Neural progenitor cell (in vitro differentiated cells): ENCODE data around the gene CALY. TPM values are rescaled to one million over a fixed set of nuclear protein-coding genes. Genes with fewer than 3 reads are reported as not detected.
A peak's percentile ranks its signal among the peaks of the same experiment; 100 is the strongest.

Experiments
- DNase-seq: peaks from one replicate; pipeline ENCODE4 v3.0.0-alpha.2; 2016; ENCODE audit warnings: low spot score
- H2AFZ ChIP-seq: fragments of 200-600 bp; sonication (generic); replicated peaks from 2 replicates; pipeline ENCODE4 v1.6.1; 2016; ENCODE audit warnings: antibody characterized with exemption
- H3F3A ChIP-seq: fragments of 200-600 bp; sonication (generic); 2 replicates; pipeline ENCODE4 v1.6.1; 2016; ENCODE audit warnings: antibody characterized with exemption, low read depth
- H3K27ac ChIP-seq: fragments of 200-600 bp; sonication (generic); 2 replicates; pipeline ENCODE4 v1.5.1; 2016; ENCODE audit warnings: mild to moderate bottlenecking
- H3K27me3 ChIP-seq: fragments of 200-600 bp; sonication (generic); 2 replicates; pipeline ENCODE4 v1.6.1; 2016; ENCODE audit warnings: mild to moderate bottlenecking, moderate library complexity
- H3K36me3 ChIP-seq: fragments of 200-600 bp; sonication (generic); 2 replicates; pipeline ENCODE4 v1.5.1; 2016
- H3K4me1 ChIP-seq: fragments of 200-600 bp; sonication (generic); 2 replicates; pipeline ENCODE4 v1.6.1; 2016; ENCODE audit warnings: mixed run types
- H3K4me2 ChIP-seq: fragments of 200-600 bp; sonication (generic); 2 replicates; pipeline ENCODE4 v1.6.1; 2016
- H3K4me3 ChIP-seq: fragments of 200-600 bp; sonication (generic); 2 replicates; pipeline ENCODE4 v1.5.1; 2016
- H3K79me2 ChIP-seq: fragments of 200-600 bp; sonication (generic); 2 replicates; pipeline ENCODE4 v1.6.1; 2016; ENCODE audit warnings: low read depth
- H3K9ac ChIP-seq: fragments of 200-600 bp; sonication (generic); 2 replicates; pipeline ENCODE4 v1.6.1; 2016
- H3K9me3 ChIP-seq: fragments of 200-600 bp; sonication (generic); 2 replicates; pipeline ENCODE4 v1.5.1; 2016; ENCODE audit warnings: low read depth
- H4K20me1 ChIP-seq: fragments of 200-600 bp; sonication (generic); 2 replicates; pipeline ENCODE4 v1.6.1; 2016; ENCODE audit warnings: low read depth
- H3K27ac Mint-ChIP-seq: 3 replicates; pipeline ENCODE4 v1.8.0; 2021; ENCODE audit warnings: mixed read lengths
- H3K27me3 Mint-ChIP-seq: 2 replicates; pipeline ENCODE4 v1.8.0; 2022; ENCODE audit warnings: low read depth, mild to moderate bottlenecking, inconsistent platforms, moderate library complexity, mixed read lengths; ENCODE audit not compliant: insufficient read depth
- H3K36me3 Mint-ChIP-seq: 3 replicates; pipeline ENCODE4 v1.8.0; 2021; ENCODE audit warnings: mixed read lengths
- H3K4me1 Mint-ChIP-seq: 3 replicates; pipeline ENCODE4 v1.8.0; 2021; ENCODE audit warnings: mixed read lengths
- H3K4me3 Mint-ChIP-seq: 3 replicates; pipeline ENCODE4 v1.8.0; 2021; ENCODE audit warnings: mild to moderate bottlenecking, moderate library complexity, mixed read lengths
- H3K9me3 Mint-ChIP-seq: 3 replicates; pipeline ENCODE4 v1.8.0; 2020; ENCODE audit warnings: mixed read lengths
- EZH2 ChIP-seq: fragments of 200-600 bp; sonication (generic); IDR thresholded peaks from 2 replicates; pipeline ENCODE4 v1.6.1; 2017; ENCODE audit warnings: antibody characterized with exemption, mild to moderate bottlenecking, moderate library complexity
- EZH2phosphoT487 ChIP-seq: fragments of 200-600 bp; sonication (generic); IDR thresholded peaks from 2 replicates; pipeline ENCODE4 v1.6.1; 2017; ENCODE audit warnings: antibody characterized with exemption
- total RNA-seq: library from RNA; depleted of rRNA; stranded (reverse); fragments of >200 nt; gene quantifications from 2 replicates; pipeline ENCODE4 v1.2.3, GENCODE V29; 2015; ENCODE audit warnings: low replicate concordance
- TF ChIP-seq, protein P1 (sequence below): fragments of 200-600 bp; sonication (generic); IDR thresholded peaks from 2 replicates; pipeline ENCODE4 v1.5.1; 2017; ENCODE audit warnings: antibody characterized with exemption, mild to moderate bottlenecking

CALY gene
- total RNA-seq, 1 donor from 2014 or later = not detected

DNA sequence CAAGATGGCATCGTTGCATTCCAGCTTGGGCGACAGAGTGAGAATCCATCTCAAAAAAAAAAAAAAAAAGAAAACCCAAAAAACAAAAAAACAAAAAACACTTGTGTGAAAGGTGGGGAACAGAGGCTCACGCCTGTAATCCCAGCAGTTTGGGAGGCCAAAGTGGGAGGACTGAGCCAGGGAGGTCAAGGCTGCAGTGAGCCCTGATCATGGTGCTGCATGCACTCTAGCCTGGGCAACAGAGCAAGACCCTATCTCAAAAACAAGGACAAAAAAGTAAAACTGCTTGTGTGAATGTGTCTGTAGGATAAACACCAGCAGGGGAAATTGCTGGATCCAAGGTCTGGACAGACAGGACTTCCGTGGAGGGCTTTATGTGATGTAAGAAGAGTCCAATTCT is 46.9 kb upstream of the CALY start:
- no peak overlapping the region for H3K27ac ChIP-seq
- peaks cover 14% of the 10 kb centered on the region for H3K27me3 ChIP-seq

DNA sequence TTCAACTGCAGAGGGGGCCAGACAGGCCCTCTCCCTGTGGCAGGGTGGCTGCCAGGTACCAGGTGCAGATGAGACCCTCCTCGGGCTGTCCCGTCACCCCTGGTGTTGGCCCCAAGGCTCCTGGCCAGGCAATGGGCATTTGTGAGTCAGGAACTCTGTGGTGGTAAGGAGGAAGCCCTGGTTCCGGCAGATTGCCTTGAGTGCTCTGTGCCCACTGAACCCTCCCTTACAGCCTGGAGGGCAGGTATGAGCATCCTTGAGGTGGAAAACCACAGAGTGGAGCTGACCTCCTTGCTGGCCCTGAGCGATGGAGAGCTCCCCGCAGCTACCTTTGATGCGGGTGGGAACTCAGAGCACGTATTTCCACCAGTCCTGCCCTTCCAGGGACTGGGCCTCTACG is 44.3 kb upstream of the CALY start:
- Mint-ChIP-seq H3K27me3 (peaks cover 10% of the 10 kb centered on the region), H3K4me3 (no peak overlapping the region), H3K36me3 (no peaks in the 10 kb centered on the region), H3K9me3 (no peaks in the 10 kb centered on the region), H3K4me1 (peaks cover 7% of the 10 kb centered on the region), H3K27ac (no peak overlapping the region)
- Histone ChIP-seq H3K9ac (no peak overlapping the region), H3K27me3 (peaks cover 39% of the 10 kb centered on the region), H3F3A (no peaks in the 10 kb centered on the region), H3K27ac (no peak overlapping the region), H3K36me3 (no peaks in the 10 kb centered on the region), H3K4me3 (no peak overlapping the region), H3K79me2 (no peaks in the 10 kb centered on the region), H2AFZ (no peak overlapping the region), H3K9me3 (no peaks in the 10 kb centered on the region), H4K20me1 (peaks cover 6% of the 10 kb centered on the region), H3K4me1 (peaks cover 4% of the 10 kb centered on the region), H3K4me2 (no peak overlapping the region)
- TF ChIP-seq EZH2phosphoT487 (no peak), EZH2 (no peak)
- TF ChIP-seq, protein P1, sequence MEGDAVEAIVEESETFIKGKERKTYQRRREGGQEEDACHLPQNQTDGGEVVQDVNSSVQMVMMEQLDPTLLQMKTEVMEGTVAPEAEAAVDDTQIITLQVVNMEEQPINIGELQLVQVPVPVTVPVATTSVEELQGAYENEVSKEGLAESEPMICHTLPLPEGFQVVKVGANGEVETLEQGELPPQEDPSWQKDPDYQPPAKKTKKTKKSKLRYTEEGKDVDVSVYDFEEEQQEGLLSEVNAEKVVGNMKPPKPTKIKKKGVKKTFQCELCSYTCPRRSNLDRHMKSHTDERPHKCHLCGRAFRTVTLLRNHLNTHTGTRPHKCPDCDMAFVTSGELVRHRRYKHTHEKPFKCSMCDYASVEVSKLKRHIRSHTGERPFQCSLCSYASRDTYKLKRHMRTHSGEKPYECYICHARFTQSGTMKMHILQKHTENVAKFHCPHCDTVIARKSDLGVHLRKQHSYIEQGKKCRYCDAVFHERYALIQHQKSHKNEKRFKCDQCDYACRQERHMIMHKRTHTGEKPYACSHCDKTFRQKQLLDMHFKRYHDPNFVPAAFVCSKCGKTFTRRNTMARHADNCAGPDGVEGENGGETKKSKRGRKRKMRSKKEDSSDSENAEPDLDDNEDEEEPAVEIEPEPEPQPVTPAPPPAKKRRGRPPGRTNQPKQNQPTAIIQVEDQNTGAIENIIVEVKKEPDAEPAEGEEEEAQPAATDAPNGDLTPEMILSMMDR = no peak
- no peak for DNase-seq

More for the DNA sequence above, 46.9 kb upstream of the CALY start:
- Mint-ChIP-seq H3K36me3 (peaks cover 2% of the 10 kb centered on the region), H3K4me1 (peaks cover 3% of the 10 kb centered on the region), H3K27ac (no peak overlapping the region), H3K4me3 (no peak overlapping the region), H3K27me3 (peaks cover 4% of the 10 kb centered on the region), H3K9me3 (no peaks in the 10 kb centered on the region)
- Histone ChIP-seq H3K79me2 (no peaks in the 10 kb centered on the region), H3F3A (no peaks in the 10 kb centered on the region), H4K20me1 (peaks cover 6% of the 10 kb centered on the region), H3K4me1 (peaks cover 4% of the 10 kb centered on the region), H3K36me3 (no peaks in the 10 kb centered on the region), H3K4me2 (no peak overlapping the region), H3K4me3 (no peak overlapping the region), H3K9ac (no peak overlapping the region), H3K9me3 (no peaks in the 10 kb centered on the region), H2AFZ (no peak overlapping the region)
- TF ChIP-seq, protein P1 = no peak
- no peak for TF ChIP-seq EZH2
- TF ChIP-seq EZH2phosphoT487 = no peak
- DNase-seq = no peak

DNA sequence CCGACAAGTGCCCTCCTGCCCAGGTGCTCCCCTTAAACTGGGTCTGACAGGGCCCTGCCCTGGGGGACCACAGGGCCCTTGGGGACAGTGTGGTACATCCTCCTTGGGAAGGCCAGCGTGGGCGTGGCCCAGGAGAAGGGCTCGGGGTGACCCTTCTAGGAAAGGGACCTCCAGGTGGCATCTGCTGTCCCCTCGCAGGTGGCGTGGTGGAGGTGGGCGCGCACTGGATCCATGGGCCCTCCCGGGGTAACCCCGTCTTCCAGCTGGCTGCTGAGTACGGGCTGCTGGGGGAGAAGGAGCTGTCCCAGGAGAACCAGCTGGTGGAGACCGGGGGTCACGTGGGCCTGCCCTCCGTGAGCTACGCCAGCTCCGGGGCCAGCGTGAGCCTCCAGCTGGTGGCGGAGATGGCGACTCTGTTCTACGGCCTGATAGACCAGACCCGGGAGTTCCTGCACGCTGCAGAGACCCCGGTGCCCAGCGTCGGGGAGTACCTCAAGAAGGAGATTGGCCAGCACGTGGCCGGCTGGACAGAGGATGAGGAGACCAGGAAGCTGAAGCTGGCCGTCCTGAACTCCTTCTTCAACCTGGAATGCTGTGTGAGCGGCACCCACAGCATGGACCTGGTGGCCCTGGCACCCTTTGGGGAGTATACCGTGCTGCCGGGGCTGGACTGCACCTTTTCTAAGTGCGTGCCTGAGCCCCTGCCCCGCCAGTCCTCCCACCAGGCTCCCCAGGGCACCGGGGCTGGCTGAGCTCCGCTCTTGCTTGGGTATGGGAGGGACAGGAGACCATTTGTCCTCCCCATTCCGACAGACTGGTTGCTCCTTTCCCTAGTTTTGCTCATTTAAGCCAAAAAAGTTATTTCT is 43.3 kb upstream of the CALY start:
- H2AFZ ChIP-seq = peak overlapping the region; percentile 54
- H3K4me1 ChIP-seq = peaks cover 4% of the 10 kb centered on the region
- no peak overlapping the region for H3K27ac ChIP-seq
- no peaks in the 10 kb centered on the region for H3K36me3 ChIP-seq
- peak overlapping the region; percentile 79 for H3K4me3 Mint-ChIP-seq
- no peaks in the 10 kb centered on the region for H3K79me2 ChIP-seq
- no peaks in the 10 kb centered on the region for H3K9me3 Mint-ChIP-seq
- H3K27me3 Mint-ChIP-seq = peaks cover 12% of the 10 kb centered on the region
- no peak for DNase-seq
- H4K20me1 ChIP-seq = peaks cover 6% of the 10 kb centered on the region
- H3K4me3 ChIP-seq = peak overlapping the region; percentile 81
- H3K9me3 ChIP-seq = no peaks in the 10 kb centered on the region
- peak overlapping the region; percentile 57 for H3K9ac ChIP-seq
- H3K4me1 Mint-ChIP-seq = peaks cover 11% of the 10 kb centered on the region
- H3K27me3 ChIP-seq = peaks cover 49% of the 10 kb centered on the region
- H3K27ac Mint-ChIP-seq = peak overlapping the region; percentile 60
- TF ChIP-seq EZH2phosphoT487 (no peak), EZH2 (no peak)
- TF ChIP-seq, protein P1 = no peak
- peak overlapping the region; percentile 90 for H3K4me2 ChIP-seq
- H3F3A ChIP-seq = peaks cover 6% of the 10 kb centered on the region
- no peaks in the 10 kb centered on the region for H3K36me3 Mint-ChIP-seq
